ENCODE data around the gene HRAS. TPM values are rescaled to one million over a fixed set of nuclear protein-coding genes. Genes with fewer than 3 reads are reported as not detected.
"Not testable (repeated sequence)": the region's sequence is repeated elsewhere in the genome, so short reads cannot be mapped to it uniquely, and the experiment has no call there.

HRAS gene
- total and polyA plus RNA-seq, 2 experiments from 2014 or later, result 49.6 to 97.8 TPM

DNA sequence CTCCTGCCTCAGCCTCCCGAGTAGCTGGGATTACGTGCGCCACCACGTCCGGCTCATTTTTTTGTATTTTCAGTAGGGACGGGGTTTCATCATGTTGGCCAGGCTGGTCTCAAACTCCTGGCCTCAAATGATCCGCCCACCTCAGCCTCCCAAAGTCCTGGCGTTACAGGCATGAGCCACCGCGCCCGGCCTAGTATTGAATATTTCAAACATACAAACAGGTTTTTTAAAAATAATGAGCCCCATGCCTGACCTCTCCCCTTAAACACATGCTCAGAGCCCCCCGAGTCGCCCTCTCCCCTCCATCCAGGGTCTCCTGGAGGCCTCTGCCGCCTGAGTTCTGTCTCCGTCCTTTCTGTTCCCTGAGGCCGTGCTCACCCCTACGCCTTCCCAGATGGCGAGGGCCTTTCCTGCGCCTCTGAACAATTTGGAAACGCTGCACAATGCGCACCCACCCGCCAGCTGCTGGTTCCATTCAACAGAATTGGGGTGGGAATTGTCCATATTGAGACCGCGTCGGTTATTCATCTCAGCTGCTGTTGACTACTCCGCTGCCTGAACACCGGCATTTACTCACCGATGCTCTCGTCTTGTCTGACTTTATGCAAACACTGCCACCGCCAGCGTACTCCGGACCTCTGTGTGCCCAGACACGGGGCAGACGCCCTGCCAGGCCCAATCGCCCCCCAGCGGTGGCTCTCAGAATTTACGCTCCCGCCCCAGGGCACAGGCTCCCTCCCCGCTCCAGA is 14.8 kb downstream of the HRAS start:
- Histone ChIP-seq H3K27me3 (no peaks in the 10 kb centered on the region), H3K36me3 (no peaks in the 10 kb centered on the region), H3K4me3 (no peak overlapping the region), H3K4me1 (ENCODE audit: low read depth) (no peaks in the 10 kb centered on the region), H3K9me3 (ENCODE audit: low read depth) (no peaks in the 10 kb centered on the region), H3K27ac (no peak overlapping the region)
- TF ChIP-seq, protein P1, sequence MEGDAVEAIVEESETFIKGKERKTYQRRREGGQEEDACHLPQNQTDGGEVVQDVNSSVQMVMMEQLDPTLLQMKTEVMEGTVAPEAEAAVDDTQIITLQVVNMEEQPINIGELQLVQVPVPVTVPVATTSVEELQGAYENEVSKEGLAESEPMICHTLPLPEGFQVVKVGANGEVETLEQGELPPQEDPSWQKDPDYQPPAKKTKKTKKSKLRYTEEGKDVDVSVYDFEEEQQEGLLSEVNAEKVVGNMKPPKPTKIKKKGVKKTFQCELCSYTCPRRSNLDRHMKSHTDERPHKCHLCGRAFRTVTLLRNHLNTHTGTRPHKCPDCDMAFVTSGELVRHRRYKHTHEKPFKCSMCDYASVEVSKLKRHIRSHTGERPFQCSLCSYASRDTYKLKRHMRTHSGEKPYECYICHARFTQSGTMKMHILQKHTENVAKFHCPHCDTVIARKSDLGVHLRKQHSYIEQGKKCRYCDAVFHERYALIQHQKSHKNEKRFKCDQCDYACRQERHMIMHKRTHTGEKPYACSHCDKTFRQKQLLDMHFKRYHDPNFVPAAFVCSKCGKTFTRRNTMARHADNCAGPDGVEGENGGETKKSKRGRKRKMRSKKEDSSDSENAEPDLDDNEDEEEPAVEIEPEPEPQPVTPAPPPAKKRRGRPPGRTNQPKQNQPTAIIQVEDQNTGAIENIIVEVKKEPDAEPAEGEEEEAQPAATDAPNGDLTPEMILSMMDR (IDR thresholded peaks at IDR 0.05; ENCODE audit: low read depth, low read length), result peak; percentile 29
- no peak for DNase-seq (ENCODE audit: low read depth in 1 of 2, low spot score in 1 of 2)

GRCh38 chr11:518463-519202 is 16.7 kb downstream of the HRAS start:
- H3K4me3 ChIP-seq, result no peak overlapping the region
- DNase-seq (ENCODE audit: low read depth in 1 of 2, low spot score in 1 of 2), result peak; percentile 79 to 96
- TF ChIP-seq, protein P1 (IDR thresholded peaks at IDR 0.05; ENCODE audit: low read depth, low read length), result peak; percentile 88
- H3K27me3 ChIP-seq, result no peaks in the 10 kb centered on the region
- no peaks in the 10 kb centered on the region for H3K36me3 ChIP-seq
- H3K27ac ChIP-seq, result no peak overlapping the region
- H3K4me1 ChIP-seq (ENCODE audit: low read depth), result no peaks in the 10 kb centered on the region
- H3K9me3 ChIP-seq (ENCODE audit: low read depth), result no peaks in the 10 kb centered on the region

- not testable (repeated sequence) for H3K27me3 ChIP-seq; H3K4me3 ChIP-seq; DNase-seq (ENCODE audit: low read depth in 1 of 2, low spot score in 1 of 2); H3K36me3 ChIP-seq; H3K27ac ChIP-seq; H3K4me1 ChIP-seq (ENCODE audit: low read depth); H3K9me3 ChIP-seq (ENCODE audit: low read depth)
Observed at GRCh38 chr11:516918-517685, 18.3 kb downstream of the HRAS start.

DNA sequence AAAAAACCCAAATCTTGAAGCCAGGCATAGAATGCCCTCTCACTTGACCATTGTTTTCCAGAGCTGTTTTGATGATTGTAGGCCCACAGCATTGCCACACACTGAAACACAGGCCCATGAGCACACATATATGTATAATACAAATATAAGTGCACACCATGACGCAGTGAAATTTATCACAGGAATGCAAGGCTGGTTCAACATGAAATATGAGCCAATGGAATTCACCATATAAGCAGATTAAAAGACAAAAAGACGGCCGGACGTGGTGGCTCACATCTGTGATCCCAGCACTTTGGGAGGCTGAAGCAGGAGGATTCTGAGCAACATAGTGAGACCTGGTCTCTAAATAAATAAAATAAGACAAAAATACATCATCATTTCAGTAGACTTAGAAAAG is 19.0 kb downstream of the HRAS start:
- no peaks in the 10 kb centered on the region for H3K36me3 ChIP-seq
- H3K4me3 ChIP-seq, result no peak overlapping the region
- DNase-seq (ENCODE audit: low read depth in 1 of 2, low spot score in 1 of 2), result no peak
- H3K27me3 ChIP-seq, result no peaks in the 10 kb centered on the region
- TF ChIP-seq, protein P1 (IDR thresholded peaks at IDR 0.05; ENCODE audit: low read depth, low read length), result no peak
- H3K4me1 ChIP-seq (ENCODE audit: low read depth), result no peaks in the 10 kb centered on the region
- H3K27ac ChIP-seq, result no peak overlapping the region
- H3K9me3 ChIP-seq (ENCODE audit: low read depth), result no peaks in the 10 kb centered on the region

DNA sequence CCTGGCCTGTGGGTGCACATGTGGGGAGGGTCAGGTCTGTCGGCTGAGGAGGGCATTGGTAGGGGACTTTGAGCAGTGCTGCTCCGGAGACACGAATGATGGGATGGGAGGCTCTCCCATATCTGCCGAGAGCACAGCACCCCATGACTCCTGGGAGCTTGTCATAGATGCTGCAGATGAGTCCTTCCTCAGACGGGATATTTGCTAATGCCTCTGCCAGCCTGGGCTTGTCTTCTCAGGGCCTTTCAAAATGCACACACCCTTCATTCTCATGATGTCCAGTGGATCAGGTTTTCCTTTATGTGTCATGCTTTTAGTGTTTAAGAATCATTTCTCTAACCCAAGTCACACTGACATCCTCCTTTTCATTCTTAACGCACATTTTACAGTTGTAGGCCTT is 20.2 kb downstream of the HRAS start:
- DNase-seq (ENCODE audit: low read depth in 1 of 2, low spot score in 1 of 2), result no peak
- TF ChIP-seq, protein P1 (IDR thresholded peaks at IDR 0.05; ENCODE audit: low read depth, low read length), result no peak
- Histone ChIP-seq H3K36me3 (no peaks in the 10 kb centered on the region), H3K4me1 (ENCODE audit: low read depth) (no peaks in the 10 kb centered on the region), H3K9me3 (ENCODE audit: low read depth) (no peaks in the 10 kb centered on the region), H3K4me3 (no peak overlapping the region), H3K27ac (no peak overlapping the region), H3K27me3 (no peaks in the 10 kb centered on the region)

Data from cardiac muscle cell (in vitro differentiated cells and primary cell).